Heart left ventricle (tissue), 16 donors: ENCODE data around the gene PARP1. TPM values are rescaled to one million over a fixed set of nuclear protein-coding genes. Genes with fewer than 3 reads are reported as not detected.
"Not testable (repeated sequence)": the region's sequence is repeated elsewhere in the genome, so short reads cannot be mapped to it uniquely, and the experiment has no call there.

Source experiments
- ATAC-seq, 4 donors: fragments of 200-7000 bp; cut with Tn5 transposase; one replicate each; pipeline ENCODE4 v1.9.1; 2020 to 2022; ENCODE audit warnings: moderate library complexity in 4 of 4, mild to moderate bottlenecking in 3 of 4, moderate number of reproducible peaks in 1 of 4
- DNase-seq, 5 donors: peaks; one replicate each; pipeline ENCODE4 v3.0.0-alpha.2; 2020
- H3K27ac ChIP-seq, 12 donors: fragments of 200-600 bp; sonication (generic) in 4 of 12; one replicate each; pipeline versions ENCODE4 v1.5.0 to v1.8.0; 2016 to 2022; ENCODE audit warnings: mild to moderate bottlenecking in 2 of 12
- H3K27me3 ChIP-seq, 9 donors: fragments of 200-600 bp; sonication (generic) in 2 of 9; one replicate each; pipeline versions ENCODE4 v1.5.1 to v1.8.0; 2016 to 2022; ENCODE audit warnings: mild to moderate bottlenecking in 3 of 9
- H3K36me3 ChIP-seq, 9 donors: fragments of 200-600 bp; sonication (generic) in 2 of 9; one replicate each; pipeline versions ENCODE4 v1.5.0 to v1.8.0; 2018 to 2022; ENCODE audit warnings: mild to moderate bottlenecking in 2 of 9
- H3K4me1 ChIP-seq, 12 donors: fragments of 200-600 bp; sonication (generic) in 4 of 12; one replicate each; pipeline versions ENCODE4 v1.5.0 to v1.8.0; 2016 to 2022; ENCODE audit warnings: mild to moderate bottlenecking in 3 of 12
- H3K4me3 ChIP-seq, 12 donors: fragments of 200-600 bp; sonication (generic) in 4 of 12; one replicate each; pipeline versions ENCODE4 v1.5.0 to v1.8.0; 2017 to 2022; ENCODE audit warnings: mild to moderate bottlenecking in 9 of 12, moderate library complexity in 4 of 12
- H3K9me3 ChIP-seq, 12 donors: fragments of 200-600 bp; sonication (generic) in 4 of 12; one replicate each; pipeline versions ENCODE4 v1.5.0 to v1.8.0; 2016 to 2022; ENCODE audit warnings: mild to moderate bottlenecking in 1 of 12
- CTCF ChIP-seq, 12 donors: fragments of 200-600 bp; sonication (generic) in 4 of 12; IDR thresholded peaks; one replicate each; pipeline versions ENCODE4 v1.5.0 to v1.8.0; 2018 to 2022; ENCODE audit warnings: antibody characterized with exemption in 12 of 12, mild to moderate bottlenecking in 5 of 12
- POLR2A ChIP-seq, 2 donors: fragments of 450-650 bp; IDR thresholded peaks; one replicate each; pipeline ENCODE4 v1.6.1; 2017; ENCODE audit warnings: antibody characterized with exemption in 2 of 2, mild to moderate bottlenecking in 2 of 2, moderate library complexity in 2 of 2
- WGBS, 4 donors: extraction: QIAGEN DNeasy Blood & Tissue Kit in 2 of 4; methylation state at CpG; one replicate each; pipeline versions ENCODE4 v1.1.5 to v1.1.7; 2013 to 2018; 5-methylcytosine and 5-hydroxymethylcytosine counted together
- intact Hi-C, 10 donors: fragments of 100-400 bp; cut with DNase I; formaldehyde crosslinking; loops; one replicate each; pipeline versions ENCODE4 v1.11.1 to v1.14.2; 2022
- polyA plus RNA-seq, 2 donors: library from polyadenylated mRNA; stranded (reverse); fragments of 200-250 nt; gene quantifications; one replicate each; pipeline ENCODE4 v1.2.3, GENCODE V29; 2013
- total RNA-seq, 9 donors: library from RNA; depleted of rRNA in 2 of 9; stranded (reverse); fragments of >200 nt in 2 of 9; fragmentation: NEBNext Ultra II Directional in 3 of 9; extraction: Animal tissue kit (Norgen Biotek cat#: 25700) in 3 of 9; gene quantifications; one replicate each; pipeline versions ENCODE4 v1.1.0 to v1.2.4, GENCODE V29; 2016 to 2023
- donor health status: ischemic (EF 13 %, LVEDD 7.1; RV severe dilation, severe dysfunction).
- donor health status: healthy with polysubstance abuse.
- donor health status: DM: no; HTN: yes; CAD: no.
- donor health status: DM: no; HTN: no; CAD: no.
- donor health status: ischemic (EF 25% LVEDD 6.9; RV normal size, moderate dysfunction).
- donor health status: ischemic (EF 25% LVEDD 5.7; RV mildly dilated, moderate dysfunction).
- donor health status: healthy.
- donor health status: DM: yes; HTN: yes; CAD: no.
- donor health status: ischemic (EF 35%, LVEDD 5.7; RV mildly dilated, moderate dysfunction).
- donor health status: nonischemic (EF 11% LVEDD 7.7; RV severe dilation, severe dysfunction).
- donor health status: DM: yes; HTN: yes; CAD: no.
- donor health status: PGD.
- donor health status: ischemic (EF 29% LVEDD 5.4; RV normal size, mild dysfunction).
- donor health status: nonischemic (EF 23%, LVEDD 6.1; RV moderate dilation, normal function).

PARP1 gene
- total and polyA plus RNA-seq, 11 donors, result 50.4 to 168 (median 111) TPM

- Histone ChIP-seq H3K4me3 (no peak overlapping the region), H3K4me1 (peaks cover 0 to 21% (median 12%) of the 10 kb centered on the region in 12 donors), H3K27ac (no peak overlapping the region), H3K9me3 (no peaks in the 10 kb centered on the region), H3K27me3 (no peaks in the 10 kb centered on the region), H3K36me3 (no peaks in the 10 kb centered on the region)
- no peak for ATAC-seq
- 86 to 96% (median 88%) methylated on average over 11 of the region's 11 CpGs for WGBS, 4 donors
- TF ChIP-seq POLR2A (IDR thresholded peaks at IDR 0.05), result no peak
- TF ChIP-seq CTCF (IDR thresholded peaks at IDR 0.05), result no peak
- DNase-seq, result no peak
- intact Hi-C loops, result loop anchor here in 1 of 10 donors (10.0 kb wide), 1 partner anchor 104 kb away; no protein-coding TSS in a partner anchor
These were observed 58.8 kb downstream of the PARP1 start for GRCh38 chr1:226349081-226349480.

- ATAC-seq, result no peak
- Histone ChIP-seq H3K36me3 (no peaks in the 10 kb centered on the region), H3K27ac (no peak overlapping the region), H3K9me3 (no peaks in the 10 kb centered on the region), H3K27me3 (no peaks in the 10 kb centered on the region), H3K4me1 (peaks cover 0 to 2% (median 0%) of the 10 kb centered on the region in 12 donors), H3K4me3 (no peak overlapping the region)
- WGBS, 4 donors, result 72 to 78% (median 75%) methylated on average over 8 of the region's 8 CpGs
- TF ChIP-seq POLR2A (IDR thresholded peaks at IDR 0.05) (no peak), CTCF (IDR thresholded peaks at IDR 0.05) (no peak)
- intact Hi-C loops, result loop anchor here in 1 of 10 donors (10.0 kb wide), 1 partner anchor 100 kb away; no protein-coding TSS in a partner anchor
- DNase-seq, result no peak
These were observed 63.2 kb downstream of the PARP1 start for GRCh38 chr1:226344441-226345259.

- intact Hi-C loops, result loop anchor here in 1 of 10 donors (10.0 kb wide), 1 partner anchor 98 kb away; no protein-coding TSS in a partner anchor
These were observed 65.2 kb downstream of the PARP1 start for GRCh38 chr1:226342656-226343055.

GRCh38 chr1:226340111-226340510, 67.8 kb downstream of the PARP1 start:
- not testable (repeated sequence) for H3K9me3 ChIP-seq, H3K27me3 ChIP-seq, DNase-seq, H3K4me3 ChIP-seq, H3K27ac ChIP-seq, H3K36me3 ChIP-seq, ATAC-seq, H3K4me1 ChIP-seq
- 84 to 91% (median 90%) methylated on average over 3 of the region's 3 CpGs for WGBS, 4 donors
- intact Hi-C loops, result loop anchor here in 1 of 10 donors (10.0 kb wide), 1 partner anchor 95 kb away; no protein-coding TSS in a partner anchor

More at GRCh38 chr1:226342656-226343055, 65.2 kb downstream of the PARP1 start:
- Histone ChIP-seq H3K27me3 (no peaks in the 10 kb centered on the region), H3K27ac (no peak overlapping the region), H3K4me1 (no peaks in the 10 kb centered on the region), H3K9me3 (no peaks in the 10 kb centered on the region), H3K4me3 (no peak overlapping the region), H3K36me3 (no peaks in the 10 kb centered on the region)
- TF ChIP-seq POLR2A (IDR thresholded peaks at IDR 0.05) (no peak), CTCF (IDR thresholded peaks at IDR 0.05) (no peak)
- WGBS, 4 donors, result 61 to 80% (median 75%) methylated on average over 2 of the region's 2 CpGs
- no peak for DNase-seq
- no peak for ATAC-seq
